HepG2 (cell line): ENCODE measurements around the gene UROD. TPM values are rescaled to one million over a fixed set of nuclear protein-coding genes. Genes with fewer than 3 reads are reported as not detected.

Experiments
- ATAC-seq: fragments of 200-7000 bp; cut with Tn5 transposase; 3 replicates; pipeline ENCODE4 v1.9.1; 2020; ENCODE audit warnings: mild to moderate bottlenecking, moderate library complexity
- BruUV-seq: library from RNA; stranded (reverse); fragments of 400-500 nt; replicated peaks from 2 replicates; lab custom pipeline; 2021; lab: Mats Ljungman, UMichigan
- CTCF ChIA-PET: fragments of 300-600 bp; formaldehyde crosslinking; extraction: SDS; loops from one replicate; lab custom pipeline; 2021; ENCODE audit warnings: low total read pairs, inconsistent platforms, low intra/inter-chr PET ratio; lab: Yijun Ruan, JAX
- POLR2A ChIA-PET: fragments of 350-600 bp; sonication (Branson Sonifier 250); formaldehyde crosslinking; loops from one replicate; lab custom pipeline; 2020; ENCODE audit warnings: antibody characterized with exemption, inconsistent platforms; lab: Yijun Ruan, JAX
- DNase-seq: peaks from one replicate; pipeline ENCODE4 v3.0.0-alpha.2; 2015; ENCODE audit warnings: low spot score
- FAIRE-seq: peaks from 3 replicates; lab custom pipeline; 2011; peaks lifted over from hg19 to GRCh38; lab: Jason Lieb, UNC
- H2AFZ ChIP-seq: one replicate; pipeline ENCODE4 v1.6.1; 2011; ENCODE audit warnings: low read length, inconsistent platforms
- H3K27ac ChIP-seq: fragments of 300-600 bp; 3 replicates; pipeline ENCODE4 v1.8.0; 2011; ENCODE audit warnings: mixed run types, mild to moderate bottlenecking, mixed read lengths, low read length, inconsistent platforms; ENCODE audit not compliant: insufficient read depth; ENCODE audit errors: extremely low read length
- H3K27me3 ChIP-seq, 2 experiments: fragments of 200-600 bp in 1 of 2; 2 replicates in 1 of 2; 3 replicates in 1 of 2; pipeline versions ENCODE4 v1.6.0 to v1.8.0; 2011; ENCODE audit warnings: low read length in 2 of 2, mild to moderate bottlenecking in 2 of 2, moderate library complexity in 2 of 2, inconsistent platforms in 1 of 2; ENCODE audit not compliant: insufficient read depth in 2 of 2, control insufficient read depth in 1 of 2
- H3K36me3 ChIP-seq, 2 experiments: fragments of 200-600 bp in 1 of 2; replicated peaks in 1 of 2; 2 replicates in 1 of 2; 3 replicates in 1 of 2; pipeline versions ENCODE4 v1.5.1 to v1.8.0; 2011; ENCODE audit warnings: low read length in 2 of 2, inconsistent platforms in 1 of 2; ENCODE audit not compliant: insufficient read depth in 2 of 2, control insufficient read depth in 1 of 2
- H3K4me1 ChIP-seq: 2 replicates; pipeline ENCODE4 v1.5.1; 2012; ENCODE audit warnings: low read length, inconsistent platforms; ENCODE audit not compliant: insufficient read depth
- H3K4me2 ChIP-seq: 2 replicates; pipeline ENCODE4 v1.6.0; 2011; ENCODE audit warnings: low read depth, low read length, inconsistent platforms
- H3K4me3 ChIP-seq, 3 experiments: fragments of 200-600 bp in 1 of 3; sonication (generic), shearing (Covaris generic) in 1 of 3; replicated peaks in 1 of 3; 2 replicates each; pipeline ENCODE4 v1.5.1; 2011 to 2016; ENCODE audit warnings: low read length in 3 of 3, inconsistent platforms in 2 of 3, low read depth in 2 of 3, mild to moderate bottlenecking in 2 of 3, control low read depth in 1 of 3, mixed read lengths in 1 of 3; ENCODE audit not compliant: insufficient read depth in 1 of 3
- H3K79me2 ChIP-seq: one replicate; pipeline ENCODE4 v1.6.1; 2011; ENCODE audit warnings: low read length, inconsistent platforms; ENCODE audit not compliant: insufficient read depth
- H3K9ac ChIP-seq: 2 replicates; pipeline ENCODE4 v1.6.0; 2011; ENCODE audit warnings: mild to moderate bottlenecking, low read depth, low read length, inconsistent platforms; ENCODE audit not compliant: insufficient read depth
- H3K9me3 ChIP-seq: 2 replicates; pipeline ENCODE4 v1.5.1; 2012; ENCODE audit warnings: mild to moderate bottlenecking, low read length
- H4K20me1 ChIP-seq: 2 replicates; pipeline ENCODE4 v1.6.0; 2011; ENCODE audit warnings: inconsistent platforms, mild to moderate bottlenecking, low read length, moderate library complexity; ENCODE audit not compliant: insufficient read depth
- AKNA ChIP-seq: sonication (generic); formaldehyde crosslinking; IDR thresholded peaks from 2 replicates; pipeline ENCODE4 v1.4.0; 2020; ENCODE audit warnings: missing genetic modification reagents, borderline replicate concordance
- FOSL1 ChIP-seq: sonication (generic); formaldehyde crosslinking; IDR thresholded peaks from 2 replicates; pipeline ENCODE4 v1.9.0; 2021; ENCODE audit warnings: missing genetic modification reagents, borderline replicate concordance
- HHEX ChIP-seq: IDR thresholded peaks from 2 replicates; pipeline ENCODE4 v1.6.1; 2016; ENCODE audit warnings: control low read depth
- ISL2 ChIP-seq: sonication (generic); formaldehyde crosslinking; IDR thresholded peaks from 2 replicates; pipeline ENCODE4 v1.5.0; 2020; ENCODE audit warnings: missing genetic modification reagents
- KLF16 ChIP-seq, 2 experiments: sonication (generic) in 1 of 2; formaldehyde crosslinking in 1 of 2; IDR thresholded peaks; 2 replicates each; pipeline versions ENCODE4 v1.6.1 to v1.8.0; 2016 to 2023; ENCODE audit warnings: missing genetic modification reagents in 2 of 2, missing compliant biosample characterization in 1 of 2
- NFYC ChIP-seq: IDR thresholded peaks from 2 replicates; pipeline ENCODE4 v1.6.1; 2016; ENCODE audit warnings: missing genetic modification reagents, missing compliant biosample characterization
- NR2C2 ChIP-seq: sonication (generic); formaldehyde crosslinking; IDR thresholded peaks from 2 replicates; pipeline ENCODE4 v1.4.0; 2020; ENCODE audit warnings: missing genetic modification reagents, mild to moderate bottlenecking, moderate library complexity, borderline replicate concordance
- PHB2 ChIP-seq: fragments of 450-650 bp; IDR thresholded peaks from 2 replicates; pipeline ENCODE4 v1.6.1; 2018; ENCODE audit not compliant: partially characterized antibody
- PRDM4 ChIP-seq: sonication (generic); formaldehyde crosslinking; IDR thresholded peaks from 2 replicates; pipeline ENCODE4 v1.9.0; 2021; ENCODE audit warnings: missing genetic modification reagents, borderline replicate concordance
- SALL1 ChIP-seq: sonication (generic); formaldehyde crosslinking; IDR thresholded peaks from 2 replicates; pipeline ENCODE4 v1.8.0; 2022; ENCODE audit warnings: mild to moderate bottlenecking, missing genetic modification reagents
- SP1 ChIP-seq, 2 experiments: fragments of 450-650 bp in 1 of 2; sonication (generic) in 1 of 2; formaldehyde crosslinking in 1 of 2; IDR thresholded peaks; 2 replicates each; pipeline versions ENCODE4 v1.4.0 to v1.6.1; 2016 to 2020; ENCODE audit warnings: missing genetic modification reagents in 1 of 2
- TEF ChIP-seq: sonication (generic); formaldehyde crosslinking; IDR thresholded peaks from 2 replicates; pipeline ENCODE4 v1.5.0; 2020; ENCODE audit warnings: missing genetic modification reagents
- U2AF2 ChIP-seq: fragments of 200-400 bp; formaldehyde crosslinking; IDR thresholded peaks from 2 replicates; pipeline ENCODE4 v1.6.1; 2017; ENCODE audit warnings: low read depth, mild to moderate bottlenecking, low read length
- ZNF496 ChIP-seq: sonication (generic); formaldehyde crosslinking; IDR thresholded peaks from 2 replicates; pipeline ENCODE4 v1.8.1; 2023; ENCODE audit warnings: mild to moderate bottlenecking, moderate library complexity, missing genetic modification reagents; ENCODE audit not compliant: insufficient replicate concordance
- WGBS: methylation state at CpG from one replicate; pipeline ENCODE4 v1.1.6; 2017; ENCODE audit warnings: low lambda C conversion rate; 5-methylcytosine and 5-hydroxymethylcytosine counted together
- in situ Hi-C: cut with HindIII; loops from 2 replicates; pipeline ENCODE4 v1.10.0; 2017; ENCODE audit warnings: low pct_unique_long_range_greater_than_20kb; ENCODE audit not compliant: extremely low pct_ligation_motif_present
- intact Hi-C: fragments of 100-400 bp; cut with micrococcal nuclease; formaldehyde crosslinking; loops from one replicate; pipeline ENCODE4 v1.10.0; 2022; ENCODE audit not compliant: unreplicated experiment
- polyA plus RNA-seq, 8 experiments: library from polyadenylated mRNA; depleted of rRNA in 3 of 8; stranded (reverse) in 7 of 8; unstranded in 1 of 8; fragments of >200 nt; fragmentation: Illumina TruSeq in 4 of 8; extraction: Trizol in 4 of 8; gene quantifications; 2 replicates each; pipeline versions ENCODE4 v1.2.1 to v1.2.3, GENCODE V29; 2011 to 2016; ENCODE audit warnings: low read depth in 4 of 8, missing spikeins in 1 of 8, mixed read lengths in 1 of 8; ENCODE audit not compliant: insufficient read depth in 1 of 8
- total RNA-seq, 5 experiments: library from RNA; depleted of rRNA; stranded (reverse); fragments of >200 nt; fragmentation: Illumina TruSeq; extraction: Trizol; gene quantifications; 2 replicates each; pipeline ENCODE4 v1.2.3, GENCODE V29; 2016; ENCODE audit warnings: low read depth in 1 of 5

UROD gene
- total and polyA plus RNA-seq, 2 of the 13 experiments (the other 11 are each of a cell fraction or from before 2014, with no cell fraction given) = 162 to 171 TPM

GRCh38 chr1:45026446-45026845 is 14.4 kb downstream of the UROD start (continued):
- TF ChIP-seq FOSL1 (no peak), PRDM4 (CRISPR knock-in tag) (no peak)

GRCh38 chr1:45032837-45033236 is 20.8 kb downstream of the UROD start:
- no peak for FAIRE-seq
- H3K4me1 ChIP-seq = no peaks in the 10 kb centered on the region
- no TSS peak for BruUV-seq
- no peaks in the 10 kb centered on the region for H4K20me1 ChIP-seq
- H3K27ac ChIP-seq = no peak overlapping the region
- no peak overlapping the region for H2AFZ ChIP-seq
- ChIA-PET CTCF (no interaction called here), POLR2A (no interaction called here)
- intact Hi-C loops = no loop called here
- H3K79me2 ChIP-seq = no peaks in the 10 kb centered on the region
- ATAC-seq = no peak
- in situ Hi-C loops = no loop called here
- no peak overlapping the region for H3K4me3 ChIP-seq
- WGBS = 80% methylated on average over 2 of the region's 2 CpGs
- H3K4me2 ChIP-seq = no peak overlapping the region
- peaks cover 13 to 26% of the 10 kb centered on the region in 2 experiments; a peak in 4 of 5 replicates for H3K36me3 ChIP-seq
- no peak for DNase-seq
- H3K27me3 ChIP-seq = no peaks in the 10 kb centered on the region
- H3K9me3 ChIP-seq = no peaks in the 10 kb centered on the region
- no peak overlapping the region for H3K9ac ChIP-seq
- TF ChIP-seq TEF (CRISPR knock-in tag) (no peak), KLF16 (CRISPR knock-in tag; IDR thresholded peaks at IDR 0.05) (no peak), PHB2 (no peak), ISL2 (CRISPR knock-in tag) (no peak), ZNF496 (CRISPR knock-in tag) (no peak), SP1 (IDR thresholded peaks at IDR 0.05) (no peak), SP1 (CRISPR knock-in tag; IDR thresholded peaks at IDR 0.05) (no peak), NR2C2 (no peak), NFYC (CRISPR knock-in tag) (no peak), SALL1 (CRISPR knock-in tag) (no peak), AKNA (CRISPR knock-in tag) (no peak), U2AF2 (no peak), HHEX (no peak)
